ENCODE data around the gene ISCA2. TPM values are rescaled to one million over a fixed set of nuclear protein-coding genes. Genes with fewer than 3 reads are reported as not detected.
"Not testable (repeated sequence)": the region's sequence is repeated elsewhere in the genome, so short reads cannot be mapped to it uniquely, and the experiment has no call there.

ISCA2 gene
- 10 to 100 TPM; 31.3 to 33.1 TPM for total RNA-seq
- 10 to 100 TPM; 61.7 to 83.1 TPM for polyA plus RNA-seq

GRCh38 chr14:74493343-74494261 is at the start of gene ISCA2:
Gene ISCA2, plus strand, starts transcription at chr14:74493765. Its CDS starts 10 bp downstream, at chr14:74493775.
- DNase-seq: peak; percentile 97 to 100 (median 99)
- H3K27ac Mint-ChIP-seq: peak within 1 kb of the TSS in 6 of 7 donors; percentile 91 to 97 (median 94)
- intact Hi-C loops (cut with micrococcal nuclease): loop anchor here (1.0 to 10.0 kb wide), 8 partner anchors 125 to 1659 kb away; partner anchors contain the start of genes ABCD4, ACYP1, EIF2B2 and ERG28
- Histone ChIP-seq H3K36me3 (ENCODE audit: insufficient read depth, low read length) (no peaks in the 10 kb centered on the region), H3K4me3 (ENCODE audit: low read length in 2 of 2) (peak within 1 kb of the TSS; percentile 79 to 89), H3K4me1 (ENCODE audit: insufficient read depth, low read length) (peaks cover 39% of the 10 kb centered on the region), H3K27ac (ENCODE audit: low read depth, low read length) (peak within 1 kb of the TSS; percentile 86), H3K9me3 (ENCODE audit: control insufficient read depth in 1 of 2, low read length in 2 of 2) (no peaks in the 10 kb centered on the region), H3K27me3 (ENCODE audit: insufficient read depth, low read length) (no peaks in the 10 kb centered on the region)
- H3K27me3 Mint-ChIP-seq: no peaks in the 10 kb centered on the region
- H3K4me1 Mint-ChIP-seq: peaks cover 24 to 31% (median 27%) of the 10 kb centered on the region in 4 donors
- no peaks in the 10 kb centered on the region for H3K9me3 Mint-ChIP-seq
- no peak within 1 kb of the TSS for H3K4me3 Mint-ChIP-seq
- POLR2A ChIA-PET (ENCODE audit: partially characterized antibody): interaction anchor here (0.6 to 2.1 kb wide), 4 partner anchors 25 to 1435 kb away, joined by 3 to 9 read pairs (median 3); no protein-coding TSS in a partner anchor
- CTCF ChIA-PET (ENCODE audit: partially characterized antibody): interaction anchor here (0.7 to 2.0 kb wide), 3 partner anchors 11 to 125 kb away, joined by 3 to 5 read pairs (median 5); partner anchors contain the start of gene LTBP2
- H3K36me3 Mint-ChIP-seq: peaks cover 5 to 10% of the 10 kb centered on the region in 2 donors

GRCh38 chr14:74444866-74445265 is 48.7 kb upstream of the ISCA2 start:
- Histone ChIP-seq H3K36me3 (ENCODE audit: insufficient read depth, low read length) (no peaks in the 10 kb centered on the region), H3K4me3 (ENCODE audit: low read length in 2 of 2) (no peak overlapping the region), H3K9me3 (ENCODE audit: control insufficient read depth in 1 of 2, low read length in 2 of 2) (no peaks in the 10 kb centered on the region), H3K4me1 (ENCODE audit: insufficient read depth, low read length) (no peaks in the 10 kb centered on the region), H3K27me3 (ENCODE audit: insufficient read depth, low read length) (no peaks in the 10 kb centered on the region), H3K27ac (ENCODE audit: low read depth, low read length) (no peak overlapping the region)
- peaks cover 2 to 19% of the 10 kb centered on the region in 2 donors for H3K27me3 Mint-ChIP-seq
- intact Hi-C loops (cut with micrococcal nuclease): no loop called here
- H3K4me1 Mint-ChIP-seq: no peaks in the 10 kb centered on the region
- peaks cover 0 to 5% (median 0%) of the 10 kb centered on the region in 8 donors for H3K9me3 Mint-ChIP-seq
- no peak for DNase-seq
- no peak overlapping the region for H3K4me3 Mint-ChIP-seq
- no peaks in the 10 kb centered on the region for H3K36me3 Mint-ChIP-seq
- no peak overlapping the region for H3K27ac Mint-ChIP-seq
- ChIA-PET CTCF (ENCODE audit: partially characterized antibody) (no interaction called here), POLR2A (ENCODE audit: partially characterized antibody) (no interaction called here)

- H3K36me3 Mint-ChIP-seq; H3K27me3 ChIP-seq (ENCODE audit: insufficient read depth, low read length); H3K36me3 ChIP-seq (ENCODE audit: insufficient read depth, low read length); H3K9me3 Mint-ChIP-seq; H3K27ac Mint-ChIP-seq; POLR2A ChIA-PET (ENCODE audit: partially characterized antibody); DNase-seq; H3K4me1 Mint-ChIP-seq; H3K27me3 Mint-ChIP-seq; CTCF ChIA-PET (ENCODE audit: partially characterized antibody); H3K9me3 ChIP-seq (ENCODE audit: control insufficient read depth in 1 of 2, low read length in 2 of 2); H3K4me1 ChIP-seq (ENCODE audit: insufficient read depth, low read length); H3K4me3 ChIP-seq (ENCODE audit: low read length in 2 of 2); intact Hi-C loops (cut with micrococcal nuclease); H3K4me3 Mint-ChIP-seq; H3K27ac ChIP-seq (ENCODE audit: low read depth, low read length): not testable (repeated sequence)
Measured at GRCh38 chr14:74454397-74454796, 39.2 kb upstream of the ISCA2 start.

- POLR2A ChIA-PET (ENCODE audit: partially characterized antibody): no interaction called here
- no peaks in the 10 kb centered on the region for H3K27me3 ChIP-seq (ENCODE audit: insufficient read depth, low read length)
- no peak overlapping the region for H3K27ac ChIP-seq (ENCODE audit: low read depth, low read length)
- intact Hi-C loops (cut with micrococcal nuclease): no loop called here
- no peak overlapping the region for H3K4me3 ChIP-seq (ENCODE audit: low read length in 2 of 2)
- no peak for DNase-seq
- H3K36me3 ChIP-seq (ENCODE audit: insufficient read depth, low read length): no peaks in the 10 kb centered on the region
- H3K4me1 Mint-ChIP-seq: no peaks in the 10 kb centered on the region
- no peaks in the 10 kb centered on the region for H3K36me3 Mint-ChIP-seq
- CTCF ChIA-PET (ENCODE audit: partially characterized antibody): interaction anchor here (1.0 kb wide), 1 partner anchor 33 kb away, joined by 3 read pairs; no protein-coding TSS in a partner anchor
- H3K9me3 ChIP-seq (ENCODE audit: control insufficient read depth in 1 of 2, low read length in 2 of 2): no peaks in the 10 kb centered on the region
- H3K27me3 Mint-ChIP-seq: peaks cover 1 to 17% of the 10 kb centered on the region in 2 donors
- H3K4me3 Mint-ChIP-seq: no peak overlapping the region
- H3K9me3 Mint-ChIP-seq: peaks cover 0 to 6% (median 0%) of the 10 kb centered on the region in 8 donors
- no peaks in the 10 kb centered on the region for H3K4me1 ChIP-seq (ENCODE audit: insufficient read depth, low read length)
- peak overlapping the region in 1 of 7 donors; percentile 78 for H3K27ac Mint-ChIP-seq
Measured at GRCh38 chr14:74456684-74457564, 36.6 kb upstream of the ISCA2 start.

GRCh38 chr14:74457565-74457895 is 36.0 kb upstream of the ISCA2 start:
- H3K4me3 ChIP-seq (ENCODE audit: low read length in 2 of 2): no peak overlapping the region
- no peaks in the 10 kb centered on the region for H3K9me3 ChIP-seq (ENCODE audit: control insufficient read depth in 1 of 2, low read length in 2 of 2)
- H3K27me3 ChIP-seq (ENCODE audit: insufficient read depth, low read length): no peaks in the 10 kb centered on the region
- Mint-ChIP-seq H3K27ac (peak overlapping the region in 1 of 7 donors; percentile 78), H3K27me3 (peaks cover 1 to 15% of the 10 kb centered on the region in 2 donors), H3K36me3 (no peaks in the 10 kb centered on the region), H3K4me1 (no peaks in the 10 kb centered on the region), H3K9me3 (peaks cover 0 to 6% (median 0%) of the 10 kb centered on the region in 8 donors), H3K4me3 (no peak overlapping the region)
- H3K4me1 ChIP-seq (ENCODE audit: insufficient read depth, low read length): no peaks in the 10 kb centered on the region
- ChIA-PET POLR2A (ENCODE audit: partially characterized antibody) (no interaction called here), CTCF (ENCODE audit: partially characterized antibody) (interaction anchor here (0.9 to 1.0 kb wide), 2 partner anchors 9 to 33 kb away, joined by 3 read pairs; no protein-coding TSS in a partner anchor)
- no peaks in the 10 kb centered on the region for H3K36me3 ChIP-seq (ENCODE audit: insufficient read depth, low read length)
- intact Hi-C loops (cut with micrococcal nuclease): no loop called here
- DNase-seq: no peak
- H3K27ac ChIP-seq (ENCODE audit: low read depth, low read length): no peak overlapping the region

GRCh38 chr14:74459289-74459946 is 34.1 kb upstream of the ISCA2 start:
- no peak for DNase-seq
- H3K4me1 ChIP-seq (ENCODE audit: insufficient read depth, low read length): no peaks in the 10 kb centered on the region
- H3K27ac Mint-ChIP-seq: no peak overlapping the region
- POLR2A ChIA-PET (ENCODE audit: partially characterized antibody): no interaction called here
- H3K4me3 Mint-ChIP-seq: no peak overlapping the region
- no peaks in the 10 kb centered on the region for H3K36me3 Mint-ChIP-seq
- no peak overlapping the region for H3K27ac ChIP-seq (ENCODE audit: low read depth, low read length)
- H3K27me3 Mint-ChIP-seq: peaks cover 1 to 15% of the 10 kb centered on the region in 2 donors
- no peaks in the 10 kb centered on the region for H3K36me3 ChIP-seq (ENCODE audit: insufficient read depth, low read length)
- no peaks in the 10 kb centered on the region for H3K27me3 ChIP-seq (ENCODE audit: insufficient read depth, low read length)
- intact Hi-C loops (cut with micrococcal nuclease): no loop called here
- H3K4me3 ChIP-seq (ENCODE audit: low read length in 2 of 2): no peak overlapping the region
- H3K9me3 ChIP-seq (ENCODE audit: control insufficient read depth in 1 of 2, low read length in 2 of 2): no peaks in the 10 kb centered on the region
- H3K9me3 Mint-ChIP-seq: peaks cover 0 to 3% (median 0%) of the 10 kb centered on the region in 8 donors
- CTCF ChIA-PET (ENCODE audit: partially characterized antibody): interaction anchor here (1.2 kb wide), 1 partner anchor 31 kb away, joined by 4 read pairs; no protein-coding TSS in a partner anchor
- no peaks in the 10 kb centered on the region for H3K4me1 Mint-ChIP-seq
